HG02798 (cell line): ENCODE data around the gene TBX4.
"Not testable (repeated sequence)": the region's sequence is repeated elsewhere in the genome, so short reads cannot be mapped to it uniquely, and the experiment has no call there.

Source experiments
- ATAC-seq: cut with Tn5 transposase; IDR thresholded peaks from one replicate; pipeline ENCODE4 v1.9.1; 2021; ENCODE audit warnings: mild to moderate bottlenecking; ENCODE audit not compliant: unreplicated experiment, poor library complexity

The TBX4 gene

GRCh38 chr17:61426482-61427304, 25.5 kb upstream of the TBX4 start:
- no peak for ATAC-seq

DNA sequence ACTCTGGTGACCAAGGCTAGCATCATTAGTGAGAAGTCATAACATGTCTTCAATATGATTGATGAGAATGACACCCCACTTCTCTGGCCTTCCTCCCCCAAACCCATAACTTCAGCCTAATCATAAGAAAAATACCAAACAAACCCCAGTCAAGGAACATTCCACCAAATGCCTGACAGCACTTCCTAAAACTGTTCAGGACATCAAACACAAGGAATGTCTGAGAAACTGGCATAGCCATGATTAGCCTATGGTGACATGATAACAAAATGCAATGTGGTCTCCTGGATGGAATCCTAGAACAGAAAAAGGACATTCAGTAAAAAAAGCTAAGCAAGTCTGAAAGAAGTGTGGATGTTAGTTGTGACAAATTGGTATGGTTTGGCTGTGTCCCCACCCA, 24.7 kb upstream of the TBX4 start:
- ATAC-seq = no peak

DNA sequence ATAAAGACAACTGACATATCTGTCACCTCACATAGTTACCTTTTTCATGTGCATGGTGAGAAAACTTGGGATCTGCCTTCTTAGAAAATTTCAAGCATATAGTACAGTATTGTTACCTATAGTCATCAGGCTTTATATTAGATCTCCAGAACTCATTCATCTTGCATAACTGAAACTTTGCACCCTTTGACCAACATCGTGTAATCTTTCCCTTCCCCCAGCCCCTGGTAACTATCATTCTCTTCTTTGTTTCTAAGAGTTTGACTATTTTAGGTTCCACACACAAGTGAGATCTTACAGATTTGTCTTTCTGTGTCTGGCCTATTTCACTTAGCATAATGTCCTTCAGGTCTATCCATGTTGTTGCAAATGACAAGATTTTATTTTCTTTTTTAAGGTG, 22.9 kb upstream of the TBX4 start:
- ATAC-seq = no peak

- ATAC-seq = not testable (repeated sequence)
Measured at GRCh38 chr17:61429831-61430230, 22.4 kb upstream of the TBX4 start.

GRCh38 chr17:61431594-61432311, 20.5 kb upstream of the TBX4 start:
- no peak for ATAC-seq

GRCh38 chr17:61436273-61436672, 15.9 kb upstream of the TBX4 start:
- ATAC-seq = no peak

- ATAC-seq = no peak
Measured at GRCh38 chr17:61436995-61437704, 15.1 kb upstream of the TBX4 start.

- ATAC-seq = peak; percentile 64
Measured at GRCh38 chr17:61440697-61441096, 11.5 kb upstream of the TBX4 start.

DNA sequence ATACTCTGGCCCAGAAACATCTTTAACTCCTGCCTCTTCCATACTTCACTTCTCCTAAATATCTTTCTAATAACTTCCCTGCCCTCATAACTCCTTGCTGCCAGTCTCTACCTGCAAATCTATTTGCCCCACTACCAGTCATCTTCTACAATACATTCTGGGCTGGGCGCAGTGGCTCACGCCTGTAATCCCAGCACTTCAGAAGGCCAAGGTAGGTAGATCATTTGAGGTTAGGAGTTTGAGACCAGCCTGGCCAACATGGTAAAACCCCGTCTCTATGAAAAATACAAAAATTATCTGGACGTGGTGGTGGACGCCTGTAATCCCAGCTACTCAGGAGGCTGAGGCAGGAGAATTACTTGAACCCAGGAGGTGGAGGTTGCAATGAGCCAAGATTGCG, 10.7 kb upstream of the TBX4 start:
- not testable (repeated sequence) for ATAC-seq

DNA sequence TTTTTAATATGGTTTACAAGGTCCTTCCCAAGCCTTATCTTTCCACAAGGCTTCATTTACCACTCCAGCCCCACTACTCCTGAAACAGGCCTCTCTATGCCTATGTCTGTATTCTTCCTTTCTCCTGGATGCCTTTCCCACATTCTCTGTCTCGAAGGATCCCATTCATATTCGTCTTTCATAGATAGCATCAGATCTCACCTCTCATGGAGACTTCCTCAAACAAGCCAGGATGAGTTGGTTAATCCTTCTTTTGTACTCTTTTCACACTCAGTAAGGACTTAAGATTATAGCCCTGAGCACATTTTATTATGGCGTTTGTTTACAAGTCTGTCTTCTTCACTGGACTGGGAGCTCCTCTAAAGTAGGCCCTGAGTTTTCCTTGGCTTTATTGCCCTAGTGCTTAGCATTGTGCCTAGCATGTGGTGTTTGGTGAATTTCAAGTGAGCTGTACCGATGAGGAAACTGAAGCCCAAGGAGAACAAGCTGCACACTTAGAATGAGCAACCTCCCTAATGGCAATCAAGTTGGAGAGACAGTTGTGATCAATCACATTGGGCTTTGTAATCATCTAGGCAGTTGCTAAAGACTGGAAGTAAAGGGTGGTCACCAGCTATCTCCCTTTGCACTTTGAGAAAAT, 10.0 kb upstream of the TBX4 start:
- ATAC-seq = no peak

GRCh38 chr17:61442878-61443474, 9.2 kb upstream of the TBX4 start:
- ATAC-seq = no peak

DNA sequence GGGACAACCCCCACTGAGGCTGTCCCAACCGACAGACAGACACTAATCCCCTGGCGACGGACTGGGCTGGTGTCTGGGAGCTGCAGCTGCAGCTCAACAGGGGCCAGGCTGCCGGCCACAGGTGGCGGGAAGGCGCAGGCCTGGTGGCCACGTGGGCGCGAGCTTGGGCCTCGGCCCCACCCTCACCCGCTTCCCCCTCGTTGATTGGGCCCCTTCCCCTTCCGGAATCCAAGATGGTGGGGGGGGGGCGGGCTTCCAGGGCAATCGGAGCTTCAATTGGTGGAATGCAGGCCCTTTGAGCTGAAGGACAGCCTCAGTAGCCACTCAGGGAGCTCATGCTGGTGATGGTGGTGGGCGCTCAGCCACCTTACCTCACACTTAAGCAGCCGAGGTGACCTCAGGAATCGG, 8.7 kb upstream of the TBX4 start:
- no peak for ATAC-seq

DNA sequence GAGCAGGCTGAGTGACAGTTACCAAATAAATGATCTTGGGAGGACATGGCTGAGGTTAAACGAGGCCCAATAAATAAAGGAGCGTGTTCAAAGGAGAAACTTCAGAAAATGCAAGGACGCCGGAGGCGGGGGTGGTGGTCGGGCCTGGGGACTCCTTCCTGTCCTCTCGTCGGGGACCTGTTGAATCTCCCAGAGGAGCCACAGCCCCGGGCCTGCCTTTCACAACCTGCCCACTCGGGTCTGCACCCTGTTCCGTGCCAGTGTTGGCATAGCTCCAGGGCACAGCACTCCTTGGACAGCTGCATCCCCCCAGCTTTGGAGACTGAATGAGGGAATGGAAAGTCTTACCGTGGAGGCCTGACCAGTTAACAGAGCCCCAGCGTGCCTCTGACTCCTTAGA, 8.1 kb upstream of the TBX4 start:
- ATAC-seq = no peak

GRCh38 chr17:61444831-61445230, 7.4 kb upstream of the TBX4 start:
- no peak for ATAC-seq

DNA sequence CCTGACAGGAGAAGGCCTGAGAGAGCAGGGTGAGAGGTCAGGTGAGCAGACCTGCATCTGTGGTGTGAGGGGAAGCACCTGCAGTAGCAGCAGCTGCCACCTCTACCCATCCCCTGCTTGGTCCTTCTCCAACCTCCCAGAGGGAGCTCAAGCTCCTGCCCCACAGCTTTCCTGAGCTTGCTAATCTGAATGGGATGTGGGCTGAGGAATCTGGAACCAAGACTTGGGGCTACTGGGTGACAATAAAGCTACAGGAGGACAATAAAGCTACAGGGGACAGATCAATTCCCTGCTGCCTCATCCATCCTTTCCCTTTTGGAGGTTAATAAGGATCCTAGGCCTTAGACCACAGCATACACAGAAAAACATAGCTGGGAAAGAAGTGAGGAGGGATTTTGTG, 4.9 kb upstream of the TBX4 start:
- ATAC-seq = no peak

DNA sequence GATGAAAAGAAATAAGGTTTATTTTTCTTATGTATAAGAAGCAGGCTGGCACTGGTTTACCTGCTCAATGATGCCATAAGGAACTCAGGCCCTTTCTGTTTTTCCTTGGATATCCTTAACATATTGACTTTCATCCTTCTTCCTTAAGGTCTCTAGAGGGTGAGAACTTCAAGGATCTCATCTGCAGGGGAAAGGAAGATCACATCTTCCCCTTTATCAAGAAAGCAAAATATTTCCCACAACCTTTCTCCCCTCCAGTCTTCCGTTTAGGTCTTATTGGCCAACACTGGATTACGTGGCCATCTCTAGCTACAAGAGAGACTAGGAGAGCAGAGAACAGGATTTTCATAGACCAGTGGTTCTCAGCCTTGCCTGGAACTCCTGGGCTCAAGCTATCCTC, 4.2 kb upstream of the TBX4 start:
- ATAC-seq = no peak

- not testable (repeated sequence) for ATAC-seq
Measured at GRCh38 chr17:61449140-61449539, 3.1 kb upstream of the TBX4 start.

DNA sequence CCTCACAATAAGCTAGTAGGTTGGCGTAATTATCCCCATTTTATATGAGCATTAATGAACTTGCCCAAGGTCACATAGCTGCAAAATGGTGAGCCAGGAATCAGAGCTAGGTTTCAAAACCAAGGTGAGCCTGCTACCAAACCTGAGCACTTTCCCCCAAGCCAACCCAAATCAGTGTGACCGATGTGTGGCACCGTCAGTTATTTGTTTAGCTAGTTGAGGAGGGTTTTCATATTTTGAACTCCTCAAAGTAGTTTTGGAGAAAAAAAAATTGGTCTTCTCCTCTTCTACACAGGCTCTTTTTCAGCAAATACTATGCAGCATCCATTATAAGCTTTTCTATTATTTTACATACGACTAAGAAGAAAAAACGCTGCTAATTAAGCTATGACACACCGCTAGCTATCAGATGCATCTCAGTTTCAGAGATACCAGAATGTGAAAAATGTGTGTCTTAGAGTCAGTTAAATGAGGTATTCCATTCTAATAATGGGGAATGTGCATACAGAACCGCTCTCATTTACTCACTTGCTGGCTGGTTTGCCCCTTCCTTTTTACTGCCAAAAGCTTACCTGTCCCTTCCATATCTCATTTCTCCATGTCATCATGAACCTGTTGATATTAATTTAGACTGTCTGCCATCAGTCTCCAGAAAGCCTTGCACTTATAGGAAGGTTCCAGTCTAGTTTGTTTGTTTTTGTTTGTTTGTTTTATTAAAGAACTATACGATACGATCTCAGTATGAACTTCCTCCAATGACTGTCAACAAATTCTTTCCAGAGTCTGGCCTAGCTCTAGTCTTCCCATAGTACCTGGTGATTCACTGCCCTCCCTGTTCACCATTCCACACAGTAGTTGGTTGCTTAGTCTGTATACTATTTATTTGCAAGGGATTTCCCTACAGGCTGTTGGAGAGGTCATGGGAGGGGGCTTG, 2.2 kb upstream of the TBX4 start:
- no peak for ATAC-seq
